Esophagus squamous epithelium (tissue), 4 donors: Measurements from ENCODE around the gene UNC5C.

Source experiments
- POLR2A ChIP-seq, 4 donors: fragments of 450-650 bp; IDR thresholded peaks; one replicate each; pipeline ENCODE4 v1.6.1; 2017; ENCODE audit warnings: antibody characterized with exemption in 4 of 4, mild to moderate bottlenecking in 4 of 4, moderate library complexity in 3 of 4
- TF ChIP-seq, protein P1 (sequence below), 6 experiments: fragments of 450-650 bp in 4 of 6; fragments of 200-600 bp in 2 of 6; sonication (generic) in 2 of 6; IDR thresholded peaks; one replicate each; pipeline ENCODE4 v1.5.1; 2016 to 2019; ENCODE audit warnings: antibody characterized with exemption in 6 of 6, mild to moderate bottlenecking in 4 of 6, moderate library complexity in 4 of 6

GRCh38 chr4:95511477-95511876 lies 37.3 kb downstream of the UNC5C start:
- TF ChIP-seq, protein P1, sequence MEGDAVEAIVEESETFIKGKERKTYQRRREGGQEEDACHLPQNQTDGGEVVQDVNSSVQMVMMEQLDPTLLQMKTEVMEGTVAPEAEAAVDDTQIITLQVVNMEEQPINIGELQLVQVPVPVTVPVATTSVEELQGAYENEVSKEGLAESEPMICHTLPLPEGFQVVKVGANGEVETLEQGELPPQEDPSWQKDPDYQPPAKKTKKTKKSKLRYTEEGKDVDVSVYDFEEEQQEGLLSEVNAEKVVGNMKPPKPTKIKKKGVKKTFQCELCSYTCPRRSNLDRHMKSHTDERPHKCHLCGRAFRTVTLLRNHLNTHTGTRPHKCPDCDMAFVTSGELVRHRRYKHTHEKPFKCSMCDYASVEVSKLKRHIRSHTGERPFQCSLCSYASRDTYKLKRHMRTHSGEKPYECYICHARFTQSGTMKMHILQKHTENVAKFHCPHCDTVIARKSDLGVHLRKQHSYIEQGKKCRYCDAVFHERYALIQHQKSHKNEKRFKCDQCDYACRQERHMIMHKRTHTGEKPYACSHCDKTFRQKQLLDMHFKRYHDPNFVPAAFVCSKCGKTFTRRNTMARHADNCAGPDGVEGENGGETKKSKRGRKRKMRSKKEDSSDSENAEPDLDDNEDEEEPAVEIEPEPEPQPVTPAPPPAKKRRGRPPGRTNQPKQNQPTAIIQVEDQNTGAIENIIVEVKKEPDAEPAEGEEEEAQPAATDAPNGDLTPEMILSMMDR (IDR thresholded peaks at IDR 0.05), result no peak
- no peak for TF ChIP-seq POLR2A (IDR thresholded peaks at IDR 0.05)
